H1 (cell line): ENCODE data around the gene CELSR1. TPM values are rescaled to one million over a fixed set of nuclear protein-coding genes. Genes with fewer than 3 reads are reported as not detected.

Experiments
- CTCF ChIA-PET: fragments of 300-600 bp; sonication (Branson Sonifier 250); formaldehyde crosslinking; loops from one replicate; lab custom pipeline; 2021; ENCODE audit not compliant: partially characterized antibody; lab: Charles Lee
- POLR2A ChIA-PET: fragments of 300-600 bp; sonication (Branson Sonifier 250); formaldehyde crosslinking; loops from one replicate; lab custom pipeline; 2021; ENCODE audit warnings: inconsistent platforms; ENCODE audit not compliant: partially characterized antibody; lab: Charles Lee
- DNase-seq, 2 experiments: peaks; one replicate each; pipeline versions ENCODE4 v3.0.0 to v3.0.0-alpha.2; 2010 to 2022; ENCODE audit warnings: low spot score in 2 of 2, low read depth in 1 of 2, mixed read lengths in 1 of 2
- FAIRE-seq: peaks from 2 replicates; lab custom pipeline; 2011; peaks lifted over from hg19 to GRCh38; lab: Jason Lieb, UNC
- H2AFZ ChIP-seq: 2 replicates; pipeline ENCODE4 v1.8.1; 2012; ENCODE audit warnings: low read length, inconsistent platforms
- H2AK5ac ChIP-seq: 2 replicates; pipeline ENCODE4 v1.6.1; 2013; ENCODE audit warnings: low read depth, low read length
- H2BK120ac ChIP-seq: replicated peaks from 2 replicates; pipeline ENCODE3; 2013; ENCODE audit warnings: low read depth, low read length, inconsistent platforms
- H2BK12ac ChIP-seq: 2 replicates; pipeline ENCODE4 v1.6.1; 2013; ENCODE audit warnings: low read depth, low read length
- H2BK15ac ChIP-seq: 2 replicates; pipeline ENCODE4 v1.6.1; 2013; ENCODE audit warnings: low read length
- H2BK20ac ChIP-seq: 2 replicates; pipeline ENCODE4 v1.6.1; 2013; ENCODE audit warnings: low read length
- H2BK5ac ChIP-seq: 2 replicates; pipeline ENCODE4 v1.6.1; 2013; ENCODE audit warnings: low read depth, low read length
- H3K14ac ChIP-seq: 2 replicates; pipeline ENCODE4 v1.6.1; 2013; ENCODE audit warnings: inconsistent platforms; ENCODE audit not compliant: insufficient read length
- H3K18ac ChIP-seq: 2 replicates; pipeline ENCODE4 v1.6.1; 2013; ENCODE audit warnings: low read length; ENCODE audit errors: extremely low read depth
- H3K23ac ChIP-seq: 2 replicates; pipeline ENCODE4 v1.6.1; 2013; ENCODE audit warnings: inconsistent platforms; ENCODE audit not compliant: insufficient read length
- H3K23me2 ChIP-seq: 2 replicates; pipeline ENCODE4 v1.6.1; 2013; ENCODE audit warnings: low read depth, low read length
- H3K27ac ChIP-seq: 2 replicates; pipeline ENCODE4 v1.6.1; 2011; ENCODE audit warnings: low read depth, low read length, inconsistent platforms
- H3K27me3 ChIP-seq, 4 experiments: replicated peaks in 1 of 4; 1 replicate in 1 of 4; 2 replicates in 3 of 4; pipeline versions ENCODE4 v1.6.1 to v1.8.1; 2011 to 2013; ENCODE audit warnings: low read length in 3 of 4, mild to moderate bottlenecking in 3 of 4, inconsistent platforms in 2 of 4, mixed read lengths in 2 of 4, moderate library complexity in 1 of 4; ENCODE audit not compliant: control insufficient read depth in 3 of 4, insufficient read depth in 3 of 4; ENCODE audit errors: extremely low read depth in 1 of 4
- H3K36me3 ChIP-seq, 4 experiments: 2 replicates each; pipeline versions ENCODE4 v1.6.1 to v1.8.1; 2011 to 2013; ENCODE audit warnings: mild to moderate bottlenecking in 4 of 4, low read length in 3 of 4, moderate library complexity in 2 of 4, control low read depth in 1 of 4, inconsistent platforms in 1 of 4; ENCODE audit not compliant: insufficient read depth in 4 of 4, control insufficient read depth in 2 of 4
- H3K4ac ChIP-seq: replicated peaks from 2 replicates; pipeline ENCODE3; 2013; ENCODE audit warnings: low read length, low read depth, mixed read lengths, inconsistent platforms; ENCODE audit not compliant: insufficient read length
- H3K4me1 ChIP-seq, 4 experiments: replicated peaks in 1 of 4; 1 replicate in 1 of 4; 2 replicates in 3 of 4; pipeline versions ENCODE4 v1.6.1 to v1.8.1; 2011 to 2013; ENCODE audit warnings: low read length in 3 of 4, inconsistent platforms in 2 of 4, mixed read lengths in 1 of 4; ENCODE audit not compliant: insufficient read depth in 4 of 4, control insufficient read depth in 3 of 4
- H3K4me2 ChIP-seq, 2 experiments: 2 replicates each; pipeline versions ENCODE4 v1.6.1 to v1.8.1; 2011 to 2013; ENCODE audit warnings: low read depth in 2 of 2, low read length in 2 of 2, control low read depth in 1 of 2, inconsistent platforms in 1 of 2, mild to moderate bottlenecking in 1 of 2; ENCODE audit not compliant: insufficient read depth in 1 of 2
- H3K4me3 ChIP-seq, 4 experiments: fragments of 200-600, 300-600 bp in 1 of 4; sonication (generic), shearing (Covaris generic), sonication (Bioruptor Twin) in 1 of 4; 2 replicates each; pipeline versions ENCODE4 v1.5.1 to v1.8.1; 2011 to 2016; ENCODE audit warnings: low read length in 4 of 4, low read depth in 3 of 4, control low read depth in 2 of 4, inconsistent platforms in 2 of 4, mild to moderate bottlenecking in 2 of 4, mixed read lengths in 1 of 4, moderate library complexity in 1 of 4; ENCODE audit not compliant: insufficient read depth in 2 of 4; ENCODE audit errors: extremely low read depth in 1 of 4
- H3K56ac ChIP-seq: replicated peaks from 2 replicates; pipeline ENCODE3; 2013; ENCODE audit warnings: low read depth, mild to moderate bottlenecking, mixed read lengths, low read length, inconsistent platforms; ENCODE audit not compliant: insufficient read length
- H3K79me1 ChIP-seq: 2 replicates; pipeline ENCODE4 v1.6.1; 2013; ENCODE audit warnings: low read depth, low read length, control low read depth
- H3K79me2 ChIP-seq, 2 experiments: 2 replicates each; pipeline versions ENCODE4 v1.6.1 to v1.8.1; 2012 to 2013; ENCODE audit warnings: low read length in 2 of 2, mild to moderate bottlenecking in 2 of 2, inconsistent platforms in 1 of 2; ENCODE audit not compliant: insufficient read depth in 2 of 2, control insufficient read depth in 1 of 2
- H3K9ac ChIP-seq, 4 experiments: replicated peaks in 1 of 4; 1 replicate in 1 of 4; 2 replicates in 3 of 4; pipeline versions ENCODE4 v1.6.1 to v1.8.1; 2011 to 2013; ENCODE audit warnings: low read depth in 3 of 4, low read length in 3 of 4, control low read depth in 2 of 4, mild to moderate bottlenecking in 2 of 4, moderate library complexity in 2 of 4, inconsistent platforms in 1 of 4; ENCODE audit errors: extremely low read depth in 1 of 4
- H3K9me3 ChIP-seq, 2 experiments: 2 replicates each; pipeline versions ENCODE4 v1.6.1 to v1.8.1; 2012 to 2013; ENCODE audit warnings: mild to moderate bottlenecking in 2 of 2, moderate library complexity in 2 of 2, control low read depth in 1 of 2, inconsistent platforms in 1 of 2, low read depth in 1 of 2, low read length in 1 of 2, mixed read lengths in 1 of 2; ENCODE audit not compliant: insufficient read depth in 2 of 2
- H4K20me1 ChIP-seq, 2 experiments: replicated peaks in 1 of 2; 2 replicates each; pipeline versions ENCODE3 to v1.8.1; 2011 to 2013; ENCODE audit warnings: inconsistent platforms in 2 of 2, low read length in 2 of 2, mild to moderate bottlenecking in 1 of 2; ENCODE audit not compliant: insufficient read depth in 2 of 2, control insufficient read depth in 1 of 2
- H4K5ac ChIP-seq: 2 replicates; pipeline ENCODE4 v1.6.1; 2013; ENCODE audit warnings: low read length, low read depth, mixed read lengths, inconsistent platforms; ENCODE audit not compliant: insufficient read length
- H4K8ac ChIP-seq: 2 replicates; pipeline ENCODE4 v1.8.0; 2013; ENCODE audit warnings: mild to moderate bottlenecking, moderate library complexity, low read length, inconsistent platforms; ENCODE audit not compliant: insufficient read depth; ENCODE audit errors: extremely low read depth
- H4K91ac ChIP-seq: replicated peaks from 2 replicates; pipeline ENCODE3; 2013; ENCODE audit warnings: low read length, mixed read lengths, inconsistent platforms; ENCODE audit not compliant: insufficient read length
- ASH2L ChIP-seq: fragments of 200-600, 300-600 bp; sonication (generic); IDR thresholded peaks from one replicate; pipeline ENCODE4 v1.7.1; 2017; ENCODE audit warnings: low read length
- MAFK ChIP-seq: IDR thresholded peaks from 2 replicates; pipeline ENCODE4 v1.6.1; 2012; ENCODE audit warnings: low read depth, mild to moderate bottlenecking, improper control_type of control experiment, low read length
- POU5F1 ChIP-seq: IDR thresholded peaks from 2 replicates; pipeline ENCODE4 v1.6.1; 2011; ENCODE audit warnings: low read depth, mild to moderate bottlenecking, low read length, moderate library complexity
- RNF2 ChIP-seq: fragments of 200-900, 300-1000 bp; sonication (generic); IDR thresholded peaks from 2 replicates; pipeline ENCODE4 v1.7.1; 2016; ENCODE audit warnings: borderline replicate concordance, low read depth, mild to moderate bottlenecking, antibody characterized with exemption, low read length; ENCODE audit not compliant: poor library complexity, severe bottlenecking; ENCODE audit errors: missing control alignments
- SIRT6 ChIP-seq: IDR thresholded peaks from one replicate; pipeline ENCODE4 v1.7.1; 2012; ENCODE audit warnings: low read length, inconsistent platforms
- TAF1 ChIP-seq: IDR thresholded peaks from 2 replicates; pipeline ENCODE4 v1.6.1; 2011; ENCODE audit warnings: mild to moderate bottlenecking, low read depth, low read length
- WGBS, 2 experiments: shearing (Covaris generic) in 1 of 2; methylation state at CpG; one replicate each; pipeline versions ENCODE4 v1.1.6 to v1.1.7; 2013 to 2015; ENCODE audit warnings: low lambda C conversion rate in 2 of 2, mixed read lengths in 2 of 2, inconsistent platforms in 1 of 2, low coverage in 1 of 2, missing lambda C conversion rate in 1 of 2; ENCODE audit not compliant: insufficient replicate concordance in 2 of 2, insufficient coverage in 1 of 2, insufficient read length in 1 of 2; ENCODE audit errors: extremely low coverage in 1 of 2, missing lambda C conversion rate in 1 of 2; 5-methylcytosine and 5-hydroxymethylcytosine counted together
- polyA plus RNA-seq, 7 experiments: library from polyadenylated mRNA; depleted of rRNA in 3 of 7; stranded (reverse) in 5 of 7; unstranded in 2 of 7; fragments of >200 nt in 5 of 7; fragments of 200-250 nt in 2 of 7; gene quantifications; 1 replicate in 5 of 7; 2 replicates in 1 of 7; 4 replicates in 1 of 7; pipeline versions ENCODE4 v1.2.1 to v1.2.3, GENCODE V29; 2011 to 2013; ENCODE audit warnings: missing spikeins in 2 of 7, mixed read lengths in 2 of 7
- total RNA-seq: library from RNA; stranded (reverse); fragmentation: NEBNext Ultra II Directional; extraction: Animal tissue kit (Norgen Biotek cat#: 25700); gene quantifications from 2 replicates; pipeline ENCODE4 v1.2.1, GENCODE V29; 2021
- TF ChIP-seq, protein P1 (sequence below): IDR thresholded peaks from 2 replicates; pipeline ENCODE4 v1.6.1; 2012; ENCODE audit warnings: inconsistent platforms

The CELSR1 gene
- total and polyA plus RNA-seq, 2 of the 8 experiments (the other 6 are each of a cell fraction or from before 2014, with no cell fraction given), result 9.0 to 12.4 TPM

DNA sequence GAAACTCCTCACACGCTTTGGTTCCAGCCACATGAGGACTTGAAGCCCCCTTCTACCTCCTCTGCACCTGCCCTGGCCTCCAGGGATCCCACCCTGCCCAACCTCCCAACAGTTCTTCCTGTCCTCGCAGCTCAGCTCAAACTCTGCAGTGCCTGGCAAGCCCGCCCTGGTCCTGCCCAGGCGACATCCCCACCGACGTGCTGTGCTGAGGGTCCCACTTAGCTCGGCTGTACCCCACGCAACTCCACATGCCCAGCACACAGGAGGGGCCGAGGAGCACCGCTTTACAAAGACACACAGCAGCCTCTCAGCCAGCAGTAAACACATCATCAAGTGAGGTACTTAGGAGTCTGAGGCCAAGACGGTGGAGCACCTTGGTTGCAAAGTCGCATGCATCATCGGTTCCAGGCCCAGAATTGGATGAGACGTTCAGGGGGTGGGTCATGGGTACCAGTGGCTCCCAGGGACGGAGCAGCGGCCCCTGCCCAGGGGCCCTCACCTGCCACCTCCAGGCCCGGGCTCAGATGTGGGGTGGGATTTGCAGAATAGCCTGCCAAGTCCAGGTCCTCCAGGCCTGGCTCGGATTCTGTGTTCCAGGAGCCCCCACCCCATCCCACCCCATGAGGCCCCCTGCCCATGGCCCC lies 72.6 kb downstream of the CELSR1 start:
- FAIRE-seq (no peak), DNase-seq (no peak)
- Histone ChIP-seq H3K18ac (no peak overlapping the region), H3K4me2 (no peak overlapping the region), H3K4ac (no peak overlapping the region), H4K5ac (no peak overlapping the region), H3K56ac (no peak overlapping the region), H3K4me3 (no peak overlapping the region), H3K36me3 (no peaks in the 10 kb centered on the region; a peak in 1 of 8 replicates), H4K20me1 (peaks cover 0 to 4% of the 10 kb centered on the region in 2 experiments), H2AK5ac (no peak overlapping the region), H2BK20ac (no peak overlapping the region), H3K27ac (no peak overlapping the region), H3K4me1 (peaks cover 0 to 3% (median 0%) of the 10 kb centered on the region in 4 experiments; a peak in 2 of 7 replicates), H3K9me3 (no peaks in the 10 kb centered on the region), H3K27me3 (no peaks in the 10 kb centered on the region), H2BK12ac (no peak overlapping the region), H3K79me1 (no peaks in the 10 kb centered on the region), H3K79me2 (no peaks in the 10 kb centered on the region), H2BK5ac (peak overlapping the region; percentile 26; the same call in 1 of the 2 replicates), H2BK15ac (no peak overlapping the region), H4K91ac (no peak overlapping the region), H3K23me2 (no peaks in the 10 kb centered on the region), H4K8ac (no peak overlapping the region), H2AFZ (no peak overlapping the region), H3K14ac (no peak overlapping the region), H3K9ac (no peak overlapping the region; a peak in 1 of 7 replicates), H2BK120ac (no peak overlapping the region), H3K23ac (no peak overlapping the region)
- CTCF ChIA-PET, result interaction anchor here (0.6 to 1.1 kb wide), 3 partner anchors 8 to 340 kb away, joined by 3 read pairs; no protein-coding TSS in a partner anchor
- TF ChIP-seq POU5F1 (no peak), SIRT6 (no peak), TAF1 (no peak), ASH2L (no peak), RNF2 (no peak), MAFK (no peak)
- TF ChIP-seq, protein P1, sequence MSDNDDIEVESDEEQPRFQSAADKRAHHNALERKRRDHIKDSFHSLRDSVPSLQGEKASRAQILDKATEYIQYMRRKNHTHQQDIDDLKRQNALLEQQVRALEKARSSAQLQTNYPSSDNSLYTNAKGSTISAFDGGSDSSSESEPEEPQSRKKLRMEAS, result no peak
- POLR2A ChIA-PET, result no interaction called here
- WGBS, 2 experiments, result 89% methylated on average over 17 of the region's 18 CpGs; no CpG with 5 or more reads in 1 of the 2 experiments
